Activated CD8-positive, alpha-beta memory T cell treated with anti-CD3 and anti-CD28 coated beads for 24 hours (primary cell): Measurements from ENCODE around the gene TM4SF5.
A peak's percentile ranks its signal among the peaks of the same experiment; 100 is the strongest.
"Not testable (repeated sequence)": the region's sequence is repeated elsewhere in the genome, so short reads cannot be mapped to it uniquely, and the experiment has no call there.

Source experiments
- DNase-seq: peaks from one replicate; pipeline ENCODE4 v3.0.0-alpha.2; 2020

TM4SF5 gene

DNA sequence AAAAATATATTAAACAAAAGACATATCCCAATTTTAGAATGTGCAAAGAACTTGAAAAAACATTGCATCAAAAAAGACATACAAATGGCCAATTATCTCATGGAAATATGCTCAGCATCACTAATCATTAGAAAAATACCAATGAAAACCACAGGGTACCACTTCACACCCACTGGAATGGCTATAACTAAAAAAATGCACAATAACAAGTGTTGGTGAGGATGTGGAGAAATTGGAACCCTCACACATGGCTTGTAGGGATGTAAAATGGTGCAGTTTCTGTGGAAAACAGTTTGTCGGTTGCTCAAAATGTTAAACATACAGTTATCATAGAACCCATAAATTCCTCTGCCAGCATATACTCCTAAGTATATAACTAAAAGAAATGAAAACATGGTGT is 23.5 kb downstream of the TM4SF5 start:
- DNase-seq = no peak

- DNase-seq = peak; percentile 64
These were observed 24.9 kb downstream of the TM4SF5 start for GRCh38 chr17:4796552-4796920.

DNA sequence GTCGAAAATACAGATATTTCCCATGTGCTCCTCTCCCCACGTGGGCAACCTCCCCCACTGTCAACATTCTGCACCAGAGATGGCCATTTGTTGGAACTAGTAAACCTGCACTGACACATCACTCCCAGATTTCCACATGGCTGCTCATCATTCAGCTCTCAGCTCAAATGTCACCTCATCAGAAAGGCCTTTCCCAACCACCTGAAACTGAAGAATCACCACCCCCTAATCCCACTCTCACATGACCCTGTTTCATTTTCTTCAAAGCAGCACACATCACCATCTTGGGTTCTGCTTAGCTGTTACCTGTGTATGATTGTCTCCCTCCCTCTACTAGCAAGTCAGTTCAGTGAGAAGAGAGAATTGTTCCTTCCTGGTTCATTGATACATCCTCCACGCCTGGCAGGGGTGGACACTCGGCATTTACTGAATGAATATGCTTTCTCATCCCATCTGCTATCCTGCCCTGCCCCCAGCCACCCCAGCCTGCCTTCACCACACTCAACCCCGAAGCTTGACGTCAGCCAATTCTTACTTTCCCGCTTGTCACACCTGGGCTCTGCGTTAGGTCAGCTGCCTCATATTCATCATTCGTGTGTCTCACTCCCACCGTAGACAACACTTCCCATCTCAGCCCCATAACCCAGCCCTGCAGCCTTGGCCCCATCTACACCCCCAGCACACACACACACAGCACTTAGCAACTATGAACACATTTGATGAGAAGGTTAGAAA is 28.9 kb downstream of the TM4SF5 start:
- DNase-seq = no peak

DNA sequence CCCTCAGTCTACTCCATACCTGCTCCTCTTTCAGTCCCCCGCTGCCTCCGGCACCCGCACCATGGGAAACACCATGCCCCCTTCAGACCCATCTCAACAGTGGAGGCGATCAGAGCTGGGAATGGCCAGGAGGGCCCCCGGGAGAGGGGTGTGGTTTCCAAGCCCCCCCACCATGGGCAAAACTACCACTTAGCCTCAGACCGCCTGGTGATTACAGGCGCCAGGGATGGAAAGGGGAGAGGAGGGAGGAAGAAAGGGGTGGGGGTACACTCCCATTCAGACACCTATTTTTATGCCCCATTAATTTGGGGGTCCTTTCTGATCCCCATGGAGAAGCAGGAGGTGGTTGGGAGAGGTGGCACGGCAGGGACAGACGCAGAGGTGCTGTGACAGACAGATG is 30.5 kb downstream of the TM4SF5 start, which contains the start of gene C17orf114:
Gene C17orf114, minus strand, starts transcription at position 101 of the 400 bp plus-strand sequence.
- no peak for DNase-seq

DNA sequence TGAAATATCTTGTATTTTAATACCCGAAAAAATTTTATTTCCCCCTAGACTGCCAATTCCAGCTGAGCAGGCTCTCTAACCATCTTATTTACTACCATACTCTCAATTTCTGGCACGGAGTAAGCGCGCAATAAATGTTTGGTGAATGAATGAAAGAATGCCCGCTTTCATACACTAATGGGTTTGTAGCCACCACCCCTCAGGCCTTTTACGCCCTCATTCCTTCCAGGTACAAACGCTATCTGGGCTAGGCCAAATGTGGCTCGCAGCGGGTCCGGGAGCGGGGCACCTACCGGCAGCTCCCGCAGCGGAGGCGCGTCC is 34.7 kb downstream of the TM4SF5 start:
- DNase-seq = no peak

- DNase-seq = peak; percentile 93
These were observed 35.3 kb downstream of the TM4SF5 start, which contains the start of gene PLD2 for GRCh38 chr17:4806777-4807604. TSS of gene PLD2 (plus strand) at chr17:4807152. CDS start at chr17:4807773, 621 bp downstream.

DNA sequence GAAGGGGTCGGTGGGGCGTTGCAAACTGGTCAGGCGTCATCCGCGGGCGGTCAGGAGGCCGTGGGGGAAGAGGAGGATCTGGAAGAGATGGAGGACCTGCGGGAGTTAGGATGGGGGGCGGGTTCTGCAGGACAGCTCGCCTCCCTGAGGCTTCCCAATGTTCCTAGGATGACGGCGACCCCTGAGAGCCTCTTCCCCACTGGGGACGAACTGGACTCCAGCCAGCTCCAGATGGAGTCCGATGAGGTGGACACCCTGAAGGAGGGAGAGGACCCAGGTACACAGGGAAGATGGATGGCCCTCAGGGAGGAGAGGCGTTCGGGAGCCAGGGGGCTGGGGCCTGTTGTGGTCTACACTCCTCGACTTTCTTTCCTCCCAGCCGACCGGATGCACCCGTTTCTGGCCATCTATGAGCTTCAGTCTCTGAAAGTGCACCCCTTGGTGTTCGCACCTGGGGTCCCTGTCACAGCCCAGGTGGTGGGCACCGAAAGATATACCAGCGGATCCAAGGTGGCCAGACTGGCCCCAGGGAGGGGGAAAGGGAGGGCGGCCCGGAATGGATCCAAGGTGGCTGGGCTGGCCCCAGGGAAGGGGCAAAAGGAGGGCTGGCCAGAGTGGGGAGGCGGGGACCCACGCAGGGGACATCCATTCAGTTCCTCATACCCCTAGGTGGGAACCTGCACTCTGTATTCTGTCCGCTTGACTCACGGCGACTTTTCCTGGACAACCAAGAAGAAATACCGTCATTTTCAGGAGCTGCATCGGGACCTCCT is 36.1 kb downstream of the TM4SF5 start:
- no peak for DNase-seq

GRCh38 chr17:4808378-4808767 is 36.7 kb downstream of the TM4SF5 start:
- no peak for DNase-seq

DNA sequence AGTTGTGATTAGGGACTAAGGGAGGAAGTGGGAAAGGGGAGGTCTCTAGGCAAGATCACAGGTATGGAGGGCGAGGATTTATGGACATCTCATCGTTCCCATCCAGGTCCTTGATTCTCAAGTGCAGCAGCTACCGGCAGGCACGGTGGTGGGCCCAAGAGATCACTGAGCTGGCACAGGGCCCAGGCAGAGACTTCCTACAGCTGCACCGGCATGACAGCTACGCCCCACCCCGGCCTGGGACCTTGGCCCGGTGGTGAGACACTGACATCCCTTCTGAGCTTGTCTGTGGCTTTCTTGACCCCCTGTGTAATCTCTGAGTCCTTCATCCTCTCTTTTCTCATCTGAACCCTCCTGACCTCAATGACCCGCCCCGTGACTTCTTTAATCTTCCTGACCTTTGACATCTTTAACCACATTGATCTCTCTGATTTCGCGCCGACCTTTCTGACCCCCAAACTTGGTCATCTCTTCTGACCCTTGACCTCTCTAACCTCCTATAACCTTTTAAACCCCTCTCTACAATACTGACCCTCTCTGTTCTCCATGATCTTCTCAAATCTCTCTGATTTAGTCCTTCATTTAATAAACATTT is 39.1 kb downstream of the TM4SF5 start:
- no peak for DNase-seq

- no peak for DNase-seq
These were observed 39.8 kb downstream of the TM4SF5 start for GRCh38 chr17:4811471-4811870.

DNA sequence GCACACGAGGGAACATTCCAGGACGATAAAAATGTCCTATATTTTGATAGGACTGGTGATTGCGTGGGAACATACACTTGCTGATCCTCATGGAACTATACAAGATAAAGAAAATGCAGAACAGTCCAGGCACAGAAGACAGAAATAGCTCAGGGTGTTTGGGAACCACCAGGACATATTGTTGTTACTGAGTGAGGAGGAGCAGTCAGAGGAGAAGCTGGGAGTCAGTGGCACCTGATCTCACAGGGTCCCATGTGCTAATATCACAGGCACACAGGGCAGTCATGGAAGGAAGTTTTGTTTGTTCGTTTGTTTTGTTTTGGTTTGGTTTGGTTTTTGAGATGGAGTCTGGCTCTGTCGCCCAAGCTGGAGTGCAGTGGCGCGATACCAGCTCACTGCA is 41.0 kb downstream of the TM4SF5 start:
- DNase-seq = no peak

- DNase-seq = no peak
These were observed 43.5 kb downstream of the TM4SF5 start for GRCh38 chr17:4815043-4815675.

GRCh38 chr17:4816826-4817225 is 45.1 kb downstream of the TM4SF5 start:
- no peak for DNase-seq

DNA sequence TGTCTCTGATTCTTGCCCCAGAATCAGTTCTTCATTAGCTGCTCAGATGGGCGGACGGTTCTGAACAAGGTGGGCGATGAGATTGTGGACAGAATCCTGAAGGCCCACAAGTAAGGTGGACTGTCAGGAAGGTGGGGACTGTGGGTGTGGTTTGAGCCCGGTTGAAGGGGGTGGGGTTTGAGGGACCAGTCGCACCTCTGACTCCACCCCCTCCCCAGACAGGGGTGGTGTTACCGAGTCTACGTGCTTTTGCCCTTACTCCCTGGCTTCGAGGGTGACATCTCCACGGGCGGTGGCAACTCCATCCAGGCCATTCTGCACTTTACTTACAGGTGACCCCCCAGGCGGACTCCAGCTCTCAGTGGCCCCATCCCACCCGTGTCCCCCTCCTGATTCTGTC is 46.6 kb downstream of the TM4SF5 start:
- no peak for DNase-seq

DNA sequence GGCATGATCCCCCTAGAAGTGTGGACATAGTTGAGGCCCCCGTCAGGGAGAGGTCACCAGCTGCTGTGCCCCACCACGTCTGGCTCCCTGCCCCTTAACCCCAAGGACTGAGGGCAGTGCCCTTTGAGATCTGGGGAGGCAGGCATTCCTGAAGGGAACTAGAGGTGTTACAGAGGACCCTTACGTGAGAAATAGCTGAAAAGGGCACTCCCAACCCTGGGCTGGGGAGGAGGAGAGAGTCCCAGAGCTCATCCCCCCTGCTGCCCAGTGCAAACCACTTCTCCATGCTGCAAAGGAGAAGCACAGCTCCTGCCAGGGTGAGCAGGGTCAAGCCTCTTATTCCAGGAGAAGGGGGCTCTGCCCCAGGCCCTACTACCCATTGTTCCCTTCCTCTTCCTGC is 51.1 kb downstream of the TM4SF5 start:
- DNase-seq = no peak

GRCh38 chr17:4823373-4824089 is 51.8 kb downstream of the TM4SF5 start:
- no peak for DNase-seq

GRCh38 chr17:4827399-4827798 is 55.7 kb downstream of the TM4SF5 start:
- no peak for DNase-seq

DNA sequence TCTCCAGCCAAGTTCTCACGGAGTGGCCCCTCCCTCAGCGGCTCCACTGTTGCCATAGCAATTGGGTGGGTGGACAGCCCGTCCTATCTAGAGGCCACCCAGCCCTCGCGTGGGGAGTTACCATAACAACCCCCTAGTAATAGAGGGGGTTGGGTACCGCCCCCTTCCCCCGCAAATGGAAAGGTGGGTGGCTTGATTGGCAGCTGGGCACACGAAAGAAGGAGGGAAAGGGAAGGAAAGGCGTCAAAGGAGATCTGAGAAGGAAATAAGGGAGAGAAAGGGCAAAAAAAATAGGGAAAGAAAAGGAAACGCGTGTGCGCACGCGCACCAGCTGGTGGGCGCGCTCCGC is 61.1 kb downstream of the TM4SF5 start:
- not testable (repeated sequence) for DNase-seq
